Fibroblast of lung (primary cell): Measurements from ENCODE around the gene EEFSEC. TPM values are rescaled to one million over a fixed set of nuclear protein-coding genes. Genes with fewer than 3 reads are reported as not detected.

Experiments
- DNase-seq, 2 donors: peaks; one replicate each; pipeline versions ENCODE4 v3.0.0 to v3.0.0-alpha.2; 2010; ENCODE audit warnings: low read depth in 2 of 2
- H2AFZ ChIP-seq: 2 replicates; pipeline ENCODE4 v1.5.1; 2012; ENCODE audit warnings: low read length, control low read depth, inconsistent platforms
- H3K27ac ChIP-seq: 2 replicates; pipeline ENCODE4 v1.5.1; 2011; ENCODE audit warnings: low read length, control low read depth; ENCODE audit not compliant: insufficient read depth
- H3K27me3 ChIP-seq: 2 replicates; pipeline ENCODE4 v1.5.1; 2011; ENCODE audit warnings: mild to moderate bottlenecking, low read length; ENCODE audit not compliant: control insufficient read depth, insufficient read depth
- H3K36me3 ChIP-seq: 2 replicates; pipeline ENCODE4 v1.5.1; 2011; ENCODE audit warnings: low read length; ENCODE audit not compliant: control insufficient read depth, insufficient read depth
- H3K4me1 ChIP-seq: 2 replicates; pipeline ENCODE4 v1.5.1; 2011; ENCODE audit warnings: low read length; ENCODE audit not compliant: control insufficient read depth, insufficient read depth; ENCODE audit errors: extremely low read depth
- H3K4me2 ChIP-seq: 2 replicates; pipeline ENCODE4 v1.5.1; 2011; ENCODE audit warnings: low read length, control low read depth; ENCODE audit not compliant: insufficient read depth; ENCODE audit errors: extremely low read depth
- H3K4me3 ChIP-seq, 4 experiments: fragments of 200-600 bp in 1 of 4; sonication (generic) in 1 of 4; replicated peaks in 1 of 4; 2 replicates each; pipeline ENCODE4 v1.5.1; 2011 to 2016; ENCODE audit warnings: low read length in 4 of 4, low read depth in 3 of 4, mild to moderate bottlenecking in 3 of 4, control low read depth in 2 of 4, inconsistent platforms in 1 of 4, mixed read lengths in 1 of 4; ENCODE audit not compliant: insufficient read depth in 1 of 4; ENCODE audit errors: control extremely low read depth in 1 of 4
- H3K79me2 ChIP-seq: 2 replicates; pipeline ENCODE4 v1.5.1; 2012; ENCODE audit warnings: mild to moderate bottlenecking, low read length, inconsistent platforms; ENCODE audit not compliant: control insufficient read depth, insufficient read depth
- H3K9ac ChIP-seq: 2 replicates; pipeline ENCODE4 v1.5.1; 2011; ENCODE audit warnings: mild to moderate bottlenecking, low read length, control low read depth; ENCODE audit not compliant: insufficient read depth
- H3K9me3 ChIP-seq: 2 replicates; pipeline ENCODE4 v1.5.1; 2012; ENCODE audit warnings: low read depth, low read length; ENCODE audit not compliant: control insufficient read depth, insufficient read depth
- H4K20me1 ChIP-seq: 2 replicates; pipeline ENCODE4 v1.5.1; 2011; ENCODE audit warnings: low read length; ENCODE audit not compliant: control insufficient read depth, insufficient read depth; ENCODE audit errors: extremely low read depth
- CTCF ChIP-seq, 2 donors: IDR thresholded peaks in 1 of 2; conservative IDR thresholded peaks in 1 of 2; 1 replicate in 1 of 2; 2 replicates in 1 of 2; pipeline ENCODE4 v1.5.1; 2011 to 2012; ENCODE audit warnings: low read length in 2 of 2, control low read depth in 1 of 2, inconsistent platforms in 1 of 2, low read depth in 1 of 2, mild to moderate bottlenecking in 1 of 2
- EZH2 ChIP-seq: IDR thresholded peaks from 2 replicates; pipeline ENCODE4 v1.5.1; 2012; ENCODE audit warnings: low read length, control low read depth, mild to moderate bottlenecking; ENCODE audit errors: missing control alignments
- polyA plus RNA-seq, 2 donors: library from polyadenylated mRNA; depleted of rRNA in 1 of 2; stranded (reverse) in 1 of 2; unstranded in 1 of 2; fragments of >200 nt; gene quantifications; 2 replicates each; pipeline ENCODE4 v1.2.1, GENCODE V29; 2011 to 2012; ENCODE audit warnings: missing spikeins in 1 of 2
- total RNA-seq: library from RNA; depleted of rRNA; stranded (reverse); fragments of >200 nt; gene quantifications from 2 replicates; pipeline ENCODE4 v1.2.1, GENCODE V29; 2014

Gene EEFSEC
- total and polyA plus RNA-seq, 2 donors (not counting 1 experiment from before 2014, with no cell fraction given), result 2.6 to 5.0 TPM

- Histone ChIP-seq H3K27me3 (peaks cover 3% of the 10 kb centered on the region), H3K4me3 (no peak overlapping the region), H3K9me3 (no peaks in the 10 kb centered on the region), H3K27ac (no peak overlapping the region), H3K4me1 (no peaks in the 10 kb centered on the region), H4K20me1 (no peaks in the 10 kb centered on the region), H3K36me3 (no peaks in the 10 kb centered on the region), H3K79me2 (no peaks in the 10 kb centered on the region), H2AFZ (no peak overlapping the region), H3K4me2 (no peak overlapping the region), H3K9ac (no peak overlapping the region)
- no peak for TF ChIP-seq EZH2
- TF ChIP-seq CTCF (conservative IDR thresholded peaks at IDR 0.05 in 1 of 2, IDR thresholded peaks at IDR 0.05 in 1 of 2; ENCODE audit: low read depth in 1 of 2, low read length in 2 of 2), result peak; percentile 76 to 83
- peak; percentile 42 to 75 for DNase-seq
These were observed 19.9 kb upstream of the EEFSEC start for GRCh38 chr3:128133273-128133883.

- no peak for TF ChIP-seq EZH2
- no peak for TF ChIP-seq CTCF (conservative IDR thresholded peaks at IDR 0.05 in 1 of 2, IDR thresholded peaks at IDR 0.05 in 1 of 2; ENCODE audit: low read depth in 1 of 2, low read length in 2 of 2)
- no peak for DNase-seq
- H3K79me2 ChIP-seq, result no peaks in the 10 kb centered on the region
These were observed 9.8 kb upstream of the EEFSEC start for GRCh38 chr3:128143496-128143895.

GRCh38 chr3:128144512-128145187, 8.6 kb upstream of the EEFSEC start:
- Histone ChIP-seq H3K36me3 (no peaks in the 10 kb centered on the region), H3K4me2 (no peak overlapping the region), H3K27me3 (no peaks in the 10 kb centered on the region), H3K9ac (no peak overlapping the region), H3K79me2 (no peaks in the 10 kb centered on the region), H3K9me3 (no peaks in the 10 kb centered on the region), H3K4me3 (no peak overlapping the region), H2AFZ (no peak overlapping the region), H3K4me1 (no peaks in the 10 kb centered on the region), H3K27ac (no peak overlapping the region), H4K20me1 (no peaks in the 10 kb centered on the region)
- no peak for TF ChIP-seq CTCF (conservative IDR thresholded peaks at IDR 0.05 in 1 of 2, IDR thresholded peaks at IDR 0.05 in 1 of 2; ENCODE audit: low read depth in 1 of 2, low read length in 2 of 2)
- no peak for TF ChIP-seq EZH2
- DNase-seq, result no peak

More at GRCh38 chr3:128143496-128143895, 9.8 kb upstream of the EEFSEC start:
- Histone ChIP-seq H3K36me3 (no peaks in the 10 kb centered on the region), H3K27ac (no peak overlapping the region), H3K9ac (no peak overlapping the region), H3K9me3 (no peaks in the 10 kb centered on the region), H2AFZ (no peak overlapping the region), H3K4me1 (no peaks in the 10 kb centered on the region), H4K20me1 (no peaks in the 10 kb centered on the region), H3K4me2 (no peak overlapping the region), H3K4me3 (no peak overlapping the region), H3K27me3 (no peaks in the 10 kb centered on the region)
